Liver (tissue), 9 donors: ENCODE results near the gene ULK1. TPM values are rescaled to one million over a fixed set of nuclear protein-coding genes. Genes with fewer than 3 reads are reported as not detected.

ENCODE experiments used
- DNase-seq: peaks from one replicate; pipeline ENCODE4 v3.0.0-alpha.2; 2017; ENCODE audit warnings: low spot score
- H3K27ac ChIP-seq, 2 donors: one replicate each; pipeline ENCODE4 v1.7.0; 2013; ENCODE audit warnings: inconsistent platforms in 2 of 2, low read length in 2 of 2, control low read depth in 1 of 2, low read depth in 1 of 2, mild to moderate bottlenecking in 1 of 2
- H3K27me3 ChIP-seq, 4 donors: one replicate each; pipeline versions ENCODE4 v1.6.1 to v1.7.0; 2013; ENCODE audit warnings: low read length in 3 of 4, inconsistent platforms in 1 of 4, mild to moderate bottlenecking in 1 of 4, moderate library complexity in 1 of 4; ENCODE audit not compliant: control insufficient read depth in 4 of 4, insufficient read depth in 4 of 4
- H3K36me3 ChIP-seq, 4 donors: one replicate each; pipeline versions ENCODE4 v1.6.1 to v1.7.0; 2013; ENCODE audit warnings: low read length in 3 of 4, mild to moderate bottlenecking in 3 of 4, low read depth in 1 of 4, moderate library complexity in 1 of 4; ENCODE audit not compliant: control insufficient read depth in 4 of 4, insufficient read depth in 3 of 4
- H3K4me1 ChIP-seq, 4 donors: one replicate each; pipeline versions ENCODE4 v1.6.1 to v1.7.0; 2013; ENCODE audit warnings: low read length in 3 of 4, mild to moderate bottlenecking in 3 of 4, moderate library complexity in 1 of 4; ENCODE audit not compliant: control insufficient read depth in 4 of 4, insufficient read depth in 4 of 4
- H3K4me3 ChIP-seq, 3 donors: one replicate each; pipeline versions ENCODE4 v1.6.1 to v1.7.0; 2013; ENCODE audit warnings: low read length in 3 of 3, control low read depth in 1 of 3, low read depth in 1 of 3, mild to moderate bottlenecking in 1 of 3
- H3K9ac ChIP-seq, 2 donors: one replicate each; pipeline ENCODE4 v1.7.0; 2013; ENCODE audit warnings: low read length in 2 of 2, mild to moderate bottlenecking in 2 of 2, moderate library complexity in 2 of 2, control low read depth in 1 of 2, low read depth in 1 of 2
- H3K9me3 ChIP-seq, 4 donors: one replicate each; pipeline versions ENCODE4 v1.6.1 to v1.7.0; 2013; ENCODE audit warnings: low read length in 3 of 4; ENCODE audit not compliant: control insufficient read depth in 4 of 4
- ATF3 ChIP-seq: IDR thresholded peaks from 2 replicates; pipeline ENCODE4 v1.6.1; 2016; ENCODE audit warnings: antibody characterized with exemption
- EGR1 ChIP-seq, 2 donors: IDR thresholded peaks; 2 replicates each; pipeline ENCODE4 v1.6.1; 2016 to 2018; ENCODE audit warnings: antibody characterized with exemption in 2 of 2, low read depth in 2 of 2
- FOXA1 ChIP-seq: IDR thresholded peaks from 2 replicates; pipeline ENCODE4 v1.6.1; 2016; ENCODE audit warnings: antibody characterized with exemption
- FOXA2 ChIP-seq: IDR thresholded peaks from 2 replicates; pipeline ENCODE4 v1.6.1; 2016; ENCODE audit warnings: antibody characterized with exemption
- GABPA ChIP-seq, 2 donors: IDR thresholded peaks in 1 of 2; conservative IDR thresholded peaks in 1 of 2; 2 replicates each; pipeline ENCODE4 v1.6.1; 2016; ENCODE audit warnings: antibody characterized with exemption in 2 of 2, mild to moderate bottlenecking in 1 of 2, moderate library complexity in 1 of 2
- HNF4A ChIP-seq, 2 donors: conservative IDR thresholded peaks; 2 replicates each; pipeline ENCODE4 v1.6.1; 2016; ENCODE audit warnings: antibody characterized with exemption in 2 of 2, mild to moderate bottlenecking in 2 of 2
- HNF4G ChIP-seq: IDR thresholded peaks from 2 replicates; pipeline ENCODE4 v1.6.1; 2016; ENCODE audit warnings: antibody characterized with exemption
- JUND ChIP-seq, 2 donors: IDR thresholded peaks; 2 replicates each; pipeline ENCODE4 v1.6.1; 2016; ENCODE audit warnings: antibody characterized with exemption in 2 of 2
- NR2F2 ChIP-seq: IDR thresholded peaks from 2 replicates; pipeline ENCODE4 v1.6.1; 2016; ENCODE audit warnings: antibody characterized with exemption
- RAD21 ChIP-seq, 2 donors: IDR thresholded peaks; 2 replicates each; pipeline ENCODE4 v1.6.1; 2016; ENCODE audit warnings: antibody characterized with exemption in 2 of 2, mild to moderate bottlenecking in 2 of 2
- RXRA ChIP-seq, 2 donors: IDR thresholded peaks; 2 replicates each; pipeline ENCODE4 v1.6.1; 2017 to 2018; ENCODE audit warnings: antibody characterized with exemption in 2 of 2, mild to moderate bottlenecking in 1 of 2
- SP1 ChIP-seq: IDR thresholded peaks from 2 replicates; pipeline ENCODE4 v1.6.1; 2018; ENCODE audit warnings: antibody characterized with exemption, mild to moderate bottlenecking
- TAF1 ChIP-seq: conservative IDR thresholded peaks from 2 replicates; pipeline ENCODE4 v1.6.1; 2016; ENCODE audit warnings: antibody characterized with exemption, mild to moderate bottlenecking
- YY1 ChIP-seq: IDR thresholded peaks from 2 replicates; pipeline ENCODE4 v1.6.1; 2016; ENCODE audit warnings: antibody characterized with exemption, mild to moderate bottlenecking
- WGBS: extraction: QIAGEN DNeasy Blood & Tissue Kit; methylation state at CpG from one replicate; pipeline ENCODE4 v1.1.7; 2013; 5-methylcytosine and 5-hydroxymethylcytosine counted together
- polyA plus RNA-seq, 2 donors: library from polyadenylated mRNA; stranded (reverse) in 1 of 2; unstranded in 1 of 2; fragments of 200-250 nt in 1 of 2; fragments of >200 nt in 1 of 2; fragmentation: Nextera tagmentation in 1 of 2; extraction: Ambion mirVana in 1 of 2; gene quantifications; one replicate each; pipeline versions ENCODE4 v1.2.1 to v1.2.3, GENCODE V29; 2013 to 2015
- total RNA-seq, 2 donors: library from RNA; depleted of rRNA; stranded (reverse); fragments of >200 nt; gene quantifications; one replicate each; pipeline ENCODE4 v1.2.3, GENCODE V29; 2014
- TF ChIP-seq, protein P1 (sequence below): fragments of 150-350 bp; IDR thresholded peaks from 2 replicates; pipeline ENCODE4 v1.5.1; 2017; ENCODE audit warnings: improper control_type of control experiment, low read depth, low read length; ENCODE audit not compliant: missing input control
- TF ChIP-seq, protein P2 (sequence below): IDR thresholded peaks from 2 replicates; pipeline ENCODE4 v1.6.1; 2016; ENCODE audit warnings: antibody characterized with exemption
- TF ChIP-seq, protein P3 (sequence below): IDR thresholded peaks from 2 replicates; pipeline ENCODE4 v1.6.1; 2016; ENCODE audit warnings: antibody characterized with exemption
- TF ChIP-seq, protein P4 (sequence below): IDR thresholded peaks from 2 replicates; pipeline ENCODE4 v1.6.1; 2016; ENCODE audit warnings: antibody characterized with exemption, mild to moderate bottlenecking
- donor health status: healthy.
- donor health status: healthy.
- donor health status: healthy.
- donor health status: healthy.
- donor health status: healthy.

ULK1 gene
- total and polyA plus RNA-seq, 4 donors = 12.5 to 41.7 (median 15.1) TPM

- TF ChIP-seq, protein P1, sequence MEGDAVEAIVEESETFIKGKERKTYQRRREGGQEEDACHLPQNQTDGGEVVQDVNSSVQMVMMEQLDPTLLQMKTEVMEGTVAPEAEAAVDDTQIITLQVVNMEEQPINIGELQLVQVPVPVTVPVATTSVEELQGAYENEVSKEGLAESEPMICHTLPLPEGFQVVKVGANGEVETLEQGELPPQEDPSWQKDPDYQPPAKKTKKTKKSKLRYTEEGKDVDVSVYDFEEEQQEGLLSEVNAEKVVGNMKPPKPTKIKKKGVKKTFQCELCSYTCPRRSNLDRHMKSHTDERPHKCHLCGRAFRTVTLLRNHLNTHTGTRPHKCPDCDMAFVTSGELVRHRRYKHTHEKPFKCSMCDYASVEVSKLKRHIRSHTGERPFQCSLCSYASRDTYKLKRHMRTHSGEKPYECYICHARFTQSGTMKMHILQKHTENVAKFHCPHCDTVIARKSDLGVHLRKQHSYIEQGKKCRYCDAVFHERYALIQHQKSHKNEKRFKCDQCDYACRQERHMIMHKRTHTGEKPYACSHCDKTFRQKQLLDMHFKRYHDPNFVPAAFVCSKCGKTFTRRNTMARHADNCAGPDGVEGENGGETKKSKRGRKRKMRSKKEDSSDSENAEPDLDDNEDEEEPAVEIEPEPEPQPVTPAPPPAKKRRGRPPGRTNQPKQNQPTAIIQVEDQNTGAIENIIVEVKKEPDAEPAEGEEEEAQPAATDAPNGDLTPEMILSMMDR = no peak
- no peak for TF ChIP-seq ATF3
- TF ChIP-seq EGR1 (IDR thresholded peaks at IDR 0.05; ENCODE audit: low read depth in 2 of 2) = no peak
These were observed 52.3 kb downstream of the ULK1 start (continued) for GRCh38 chr12:131946757-131947156.

- 59% methylated on average over 8 of the region's 8 CpGs for WGBS
- no peaks in the 10 kb centered on the region for H3K9me3 ChIP-seq
- H3K27ac ChIP-seq = no peak overlapping the region
- DNase-seq = no peak
- no peak overlapping the region for H3K4me3 ChIP-seq
- peaks cover 0 to 17% (median 3%) of the 10 kb centered on the region in 4 donors for H3K36me3 ChIP-seq
- peaks cover 0 to 14% (median 7%) of the 10 kb centered on the region in 4 donors for H3K4me1 ChIP-seq
- no peak overlapping the region for H3K9ac ChIP-seq
- TF ChIP-seq, protein P2, sequence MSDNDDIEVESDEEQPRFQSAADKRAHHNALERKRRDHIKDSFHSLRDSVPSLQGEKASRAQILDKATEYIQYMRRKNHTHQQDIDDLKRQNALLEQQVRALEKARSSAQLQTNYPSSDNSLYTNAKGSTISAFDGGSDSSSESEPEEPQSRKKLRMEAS = no peak
- TF ChIP-seq, protein P3, sequence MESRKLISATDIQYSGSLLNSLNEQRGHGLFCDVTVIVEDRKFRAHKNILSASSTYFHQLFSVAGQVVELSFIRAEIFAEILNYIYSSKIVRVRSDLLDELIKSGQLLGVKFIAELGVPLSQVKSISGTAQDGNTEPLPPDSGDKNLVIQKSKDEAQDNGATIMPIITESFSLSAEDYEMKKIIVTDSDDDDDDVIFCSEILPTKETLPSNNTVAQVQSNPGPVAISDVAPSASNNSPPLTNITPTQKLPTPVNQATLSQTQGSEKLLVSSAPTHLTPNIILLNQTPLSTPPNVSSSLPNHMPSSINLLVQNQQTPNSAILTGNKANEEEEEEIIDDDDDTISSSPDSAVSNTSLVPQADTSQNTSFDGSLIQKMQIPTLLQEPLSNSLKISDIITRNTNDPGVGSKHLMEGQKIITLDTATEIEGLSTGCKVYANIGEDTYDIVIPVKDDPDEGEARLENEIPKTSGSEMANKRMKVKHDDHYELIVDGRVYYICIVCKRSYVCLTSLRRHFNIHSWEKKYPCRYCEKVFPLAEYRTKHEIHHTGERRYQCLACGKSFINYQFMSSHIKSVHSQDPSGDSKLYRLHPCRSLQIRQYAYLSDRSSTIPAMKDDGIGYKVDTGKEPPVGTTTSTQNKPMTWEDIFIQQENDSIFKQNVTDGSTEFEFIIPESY = no peak
- TF ChIP-seq HNF4A (conservative IDR thresholded peaks at IDR 0.05) = no peak
- no peak for TF ChIP-seq SP1
- TF ChIP-seq, protein P1 = no peak
- no peak for TF ChIP-seq RAD21 (IDR thresholded peaks at IDR 0.05)
- no peak for TF ChIP-seq FOXA2
- TF ChIP-seq TAF1 = no peak
- TF ChIP-seq NR2F2 = no peak
- no peak for TF ChIP-seq HNF4G
- no peak for TF ChIP-seq EGR1 (IDR thresholded peaks at IDR 0.05; ENCODE audit: low read depth in 2 of 2)
- TF ChIP-seq JUND (IDR thresholded peaks at IDR 0.05) = no peak
- no peak for TF ChIP-seq FOXA1
- TF ChIP-seq GABPA (IDR thresholded peaks at IDR 0.05 in 1 of 2, conservative IDR thresholded peaks at IDR 0.05 in 1 of 2) = no peak
- TF ChIP-seq ATF3 = no peak
- TF ChIP-seq, protein P4, sequence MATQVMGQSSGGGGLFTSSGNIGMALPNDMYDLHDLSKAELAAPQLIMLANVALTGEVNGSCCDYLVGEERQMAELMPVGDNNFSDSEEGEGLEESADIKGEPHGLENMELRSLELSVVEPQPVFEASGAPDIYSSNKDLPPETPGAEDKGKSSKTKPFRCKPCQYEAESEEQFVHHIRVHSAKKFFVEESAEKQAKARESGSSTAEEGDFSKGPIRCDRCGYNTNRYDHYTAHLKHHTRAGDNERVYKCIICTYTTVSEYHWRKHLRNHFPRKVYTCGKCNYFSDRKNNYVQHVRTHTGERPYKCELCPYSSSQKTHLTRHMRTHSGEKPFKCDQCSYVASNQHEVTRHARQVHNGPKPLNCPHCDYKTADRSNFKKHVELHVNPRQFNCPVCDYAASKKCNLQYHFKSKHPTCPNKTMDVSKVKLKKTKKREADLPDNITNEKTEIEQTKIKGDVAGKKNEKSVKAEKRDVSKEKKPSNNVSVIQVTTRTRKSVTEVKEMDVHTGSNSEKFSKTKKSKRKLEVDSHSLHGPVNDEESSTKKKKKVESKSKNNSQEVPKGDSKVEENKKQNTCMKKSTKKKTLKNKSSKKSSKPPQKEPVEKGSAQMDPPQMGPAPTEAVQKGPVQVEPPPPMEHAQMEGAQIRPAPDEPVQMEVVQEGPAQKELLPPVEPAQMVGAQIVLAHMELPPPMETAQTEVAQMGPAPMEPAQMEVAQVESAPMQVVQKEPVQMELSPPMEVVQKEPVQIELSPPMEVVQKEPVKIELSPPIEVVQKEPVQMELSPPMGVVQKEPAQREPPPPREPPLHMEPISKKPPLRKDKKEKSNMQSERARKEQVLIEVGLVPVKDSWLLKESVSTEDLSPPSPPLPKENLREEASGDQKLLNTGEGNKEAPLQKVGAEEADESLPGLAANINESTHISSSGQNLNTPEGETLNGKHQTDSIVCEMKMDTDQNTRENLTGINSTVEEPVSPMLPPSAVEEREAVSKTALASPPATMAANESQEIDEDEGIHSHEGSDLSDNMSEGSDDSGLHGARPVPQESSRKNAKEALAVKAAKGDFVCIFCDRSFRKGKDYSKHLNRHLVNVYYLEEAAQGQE = no peak
- TF ChIP-seq YY1 = no peak
- no peak for TF ChIP-seq RXRA (IDR thresholded peaks at IDR 0.05)
- H3K27me3 ChIP-seq = no peaks in the 10 kb centered on the region
These were observed 53.1 kb downstream of the ULK1 start for GRCh38 chr12:131947482-131948027.
